HEK293 (cell line): ENCODE results near the gene UBE2G1.
"Not testable (repeated sequence)": the region's sequence is repeated elsewhere in the genome, so short reads cannot be mapped to it uniquely, and the experiment has no call there.

Source experiments
- CTCF ChIA-PET: fragments of 350-600 bp; formaldehyde crosslinking; extraction: SDS; loops from one replicate; lab custom pipeline; 2021; ENCODE audit warnings: antibody characterized with exemption; lab: Yijun Ruan, JAX
- POLR2A ChIA-PET: fragments of 300-600 bp; formaldehyde crosslinking; extraction: SDS; loops from one replicate; lab custom pipeline; 2020; ENCODE audit warnings: antibody characterized with exemption, inconsistent platforms; lab: Yijun Ruan, JAX
- H3K27ac ChIP-seq: fragments of 200-500 bp; sonication (Bioruptor generic); 2 replicates; pipeline ENCODE4 v1.5.1; 2014; ENCODE audit warnings: low read depth, low read length, control low read depth, inconsistent platforms; ENCODE audit errors: extremely low read depth
- H3K36me3 ChIP-seq, 2 experiments: fragments of 200-500 bp in 1 of 2; sonication (Bioruptor generic) in 1 of 2; 1 replicate in 1 of 2; 2 replicates in 1 of 2; pipeline ENCODE4 v1.5.1; 2014 to 2017; ENCODE audit warnings: inconsistent platforms in 2 of 2, low read length in 2 of 2; ENCODE audit not compliant: control insufficient read depth in 2 of 2, insufficient read depth in 1 of 2
- H3K4me1 ChIP-seq: fragments of 200-500 bp; sonication (Bioruptor generic); 2 replicates; pipeline ENCODE4 v1.5.1; 2014; ENCODE audit warnings: mild to moderate bottlenecking, low read length, inconsistent platforms; ENCODE audit not compliant: control insufficient read depth, insufficient read depth
- H3K4me3 ChIP-seq: 2 replicates; pipeline ENCODE4 v1.5.1; 2011; ENCODE audit warnings: low read depth, mild to moderate bottlenecking, control low read depth, low read length, moderate library complexity
- H3K9me3 ChIP-seq: fragments of 200-500 bp; sonication (Bioruptor generic); 2 replicates; pipeline ENCODE4 v1.5.1; 2014; ENCODE audit warnings: low read depth, low read length, inconsistent platforms; ENCODE audit not compliant: control insufficient read depth, insufficient read depth
- ATF2 ChIP-seq: fragments of 450-650 bp; formaldehyde crosslinking; IDR thresholded peaks from 2 replicates; pipeline ENCODE4 v1.5.1; 2016; ENCODE audit warnings: missing biosample characterization, missing genetic modification characterization, low read depth
- EGR2 ChIP-seq: fragments of 450-650 bp; formaldehyde crosslinking; IDR thresholded peaks from 2 replicates; pipeline ENCODE4 v1.5.1; 2016; ENCODE audit warnings: low read depth, missing biosample characterization, missing genetic modification characterization
- MEIS1 ChIP-seq: sonication (generic); formaldehyde crosslinking; IDR thresholded peaks from 2 replicates; pipeline ENCODE4 v1.8.1; 2022; ENCODE audit warnings: missing genetic modification reagents, mild to moderate bottlenecking, borderline replicate concordance
- OSR2 ChIP-seq: fragments of 450-650 bp; formaldehyde crosslinking; IDR thresholded peaks from 2 replicates; pipeline ENCODE4 v1.5.1; 2016; ENCODE audit warnings: missing biosample characterization, missing genetic modification characterization
- TCF7L2 ChIP-seq: IDR thresholded peaks from 2 replicates; pipeline ENCODE4 v1.6.1; 2011; ENCODE audit warnings: low read depth, mild to moderate bottlenecking, inconsistent platforms, low read length, moderate library complexity, borderline replicate concordance
- TRIM28 ChIP-seq: IDR thresholded peaks from 2 replicates; pipeline ENCODE4 v1.6.1; 2011; ENCODE audit warnings: low read length, control low read depth, borderline replicate concordance
- ZFHX2 ChIP-seq: fragments of 450-650 bp; formaldehyde crosslinking; conservative IDR thresholded peaks from 2 replicates; pipeline ENCODE4 v1.5.1; 2016; ENCODE audit warnings: missing biosample characterization, missing genetic modification characterization
- ZNF37A ChIP-seq: fragments of 450-650 bp; IDR thresholded peaks from 2 replicates; pipeline ENCODE4 v1.5.1; 2018; ENCODE audit warnings: missing biosample characterization, missing genetic modification characterization
- ZNF423 ChIP-seq: fragments of 450-650 bp; formaldehyde crosslinking; IDR thresholded peaks from 2 replicates; pipeline ENCODE4 v1.5.1; 2016; ENCODE audit warnings: missing biosample characterization, missing genetic modification characterization
- ZNF426 ChIP-seq: fragments of 450-650 bp; formaldehyde crosslinking; IDR thresholded peaks from 2 replicates; pipeline ENCODE4 v1.5.1; 2017; ENCODE audit warnings: missing biosample characterization, missing genetic modification characterization, mild to moderate bottlenecking, inconsistent platforms, moderate library complexity
- ZNF514 ChIP-seq: fragments of 450-650 bp; formaldehyde crosslinking; IDR thresholded peaks from 2 replicates; pipeline ENCODE4 v1.5.1; 2016; ENCODE audit warnings: missing biosample characterization, missing genetic modification characterization
- ZNF600 ChIP-seq: fragments of 450-650 bp; formaldehyde crosslinking; IDR thresholded peaks from 2 replicates; pipeline ENCODE4 v1.5.1; 2016; ENCODE audit warnings: missing biosample characterization, missing genetic modification characterization
- ZNF670 ChIP-seq: fragments of 450-650 bp; formaldehyde crosslinking; IDR thresholded peaks from 2 replicates; pipeline ENCODE4 v1.5.1; 2016; ENCODE audit warnings: missing biosample characterization, missing genetic modification characterization, low read depth
- ZNF837 ChIP-seq: fragments of 450-650 bp; formaldehyde crosslinking; IDR thresholded peaks from 2 replicates; pipeline ENCODE4 v1.5.1; 2016; ENCODE audit warnings: missing biosample characterization, missing genetic modification characterization
- TF ChIP-seq, protein P1 (sequence below): fragments of 450-650 bp; formaldehyde crosslinking; IDR thresholded peaks from 2 replicates; pipeline ENCODE4 v1.5.1; 2016; ENCODE audit warnings: missing biosample characterization, missing genetic modification characterization

The UBE2G1 gene

GRCh38 chr17:4378626-4379025, 12.2 kb upstream of the UBE2G1 start:
- Histone ChIP-seq H3K4me1 (no peaks in the 10 kb centered on the region), H3K36me3 (no peaks in the 10 kb centered on the region), H3K9me3 (no peaks in the 10 kb centered on the region), H3K4me3 (no peak overlapping the region), H3K27ac (no peak overlapping the region)
- no peak for TF ChIP-seq ZNF426 (tag by site-specific recombination)
- no peak; the same call in 1 of the 2 replicates for TF ChIP-seq TRIM28
- peak; percentile 67; the same call in 1 of the 2 replicates for TF ChIP-seq TCF7L2
- TF ChIP-seq, protein P1, sequence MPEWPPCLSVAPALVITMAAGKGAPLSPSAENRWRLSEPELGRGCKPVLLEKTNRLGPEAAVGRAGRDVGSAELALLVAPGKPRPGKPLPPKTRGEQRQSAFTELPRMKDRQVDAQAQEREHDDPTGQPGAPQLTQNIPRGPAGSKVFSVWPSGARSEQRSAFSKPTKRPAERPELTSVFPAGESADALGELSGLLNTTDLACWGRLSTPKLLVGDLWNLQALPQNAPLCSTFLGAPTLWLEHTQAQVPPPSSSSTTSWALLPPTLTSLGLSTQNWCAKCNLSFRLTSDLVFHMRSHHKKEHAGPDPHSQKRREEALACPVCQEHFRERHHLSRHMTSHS: no peak
- peak; percentile 54; the same call in 1 of the 2 replicates for TF ChIP-seq OSR2 (tag by site-specific recombination)
- TF ChIP-seq ZNF514 (tag by site-specific recombination): no peak
- TF ChIP-seq ZNF423 (tag by site-specific recombination): no peak
- TF ChIP-seq ZNF670 (tag by site-specific recombination): no peak
- ChIA-PET CTCF (interaction anchor here (0.6 to 2.3 kb wide), 4 partner anchors 10 to 444 kb away, joined by 3 to 8 read pairs (median 4); no protein-coding TSS in a partner anchor), POLR2A (interaction anchor here (0.9 kb wide), 1 partner anchor 13 kb away, joined by 3 read pairs; the partner anchor contains the start of gene UBE2G1)

DNA sequence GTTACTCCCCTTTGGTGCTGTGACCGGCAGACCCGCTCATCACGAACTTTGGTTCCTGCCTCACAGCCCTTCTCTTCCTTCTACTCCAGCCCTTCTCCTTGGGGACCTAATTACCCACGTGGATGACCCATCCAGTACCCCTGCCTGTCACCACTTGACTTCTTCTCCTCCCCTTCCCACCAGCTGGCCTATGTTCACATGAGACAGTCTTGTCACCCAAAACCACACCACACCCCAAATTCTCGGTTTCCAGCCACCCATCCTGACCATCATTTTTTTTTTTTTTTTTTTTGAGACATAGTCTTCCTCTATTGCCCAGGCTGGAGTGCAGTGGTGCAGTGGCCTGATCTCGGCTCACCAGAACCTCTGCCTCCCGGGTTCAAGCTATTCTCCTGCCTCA, 10.8 kb upstream of the UBE2G1 start:
- not testable (repeated sequence) for H3K9me3 ChIP-seq, H3K36me3 ChIP-seq, H3K27ac ChIP-seq, H3K4me1 ChIP-seq, H3K4me3 ChIP-seq
- ChIA-PET CTCF (interaction anchor here (0.7 kb wide), 1 partner anchor 501 kb away, joined by 6 read pairs; no protein-coding TSS in a partner anchor), POLR2A (interaction anchor here (0.7 kb wide), 1 partner anchor 19 kb away, joined by 12 read pairs; no protein-coding TSS in a partner anchor)

GRCh38 chr17:4375796-4376440, 9.4 kb upstream of the UBE2G1 start:
- H3K27ac ChIP-seq, H3K9me3 ChIP-seq, H3K36me3 ChIP-seq, POLR2A ChIA-PET, H3K4me1 ChIP-seq, CTCF ChIA-PET, H3K4me3 ChIP-seq: not testable (repeated sequence)

- ChIA-PET CTCF (no interaction called here), POLR2A (no interaction called here)
- H3K27ac ChIP-seq: no peak overlapping the region
- H3K4me3 ChIP-seq: no peak overlapping the region
- H3K4me1 ChIP-seq: no peaks in the 10 kb centered on the region
- TF ChIP-seq ZFHX2 (0 out of 2 replicates have a peak, but pooled peaks have one; percentile 16), ZNF37A (tag by site-specific recombination) (no peak)
- no peaks in the 10 kb centered on the region for H3K9me3 ChIP-seq
- no peaks in the 10 kb centered on the region for H3K36me3 ChIP-seq
Measured at GRCh38 chr17:4375039-4375748, 8.7 kb upstream of the UBE2G1 start.

DNA sequence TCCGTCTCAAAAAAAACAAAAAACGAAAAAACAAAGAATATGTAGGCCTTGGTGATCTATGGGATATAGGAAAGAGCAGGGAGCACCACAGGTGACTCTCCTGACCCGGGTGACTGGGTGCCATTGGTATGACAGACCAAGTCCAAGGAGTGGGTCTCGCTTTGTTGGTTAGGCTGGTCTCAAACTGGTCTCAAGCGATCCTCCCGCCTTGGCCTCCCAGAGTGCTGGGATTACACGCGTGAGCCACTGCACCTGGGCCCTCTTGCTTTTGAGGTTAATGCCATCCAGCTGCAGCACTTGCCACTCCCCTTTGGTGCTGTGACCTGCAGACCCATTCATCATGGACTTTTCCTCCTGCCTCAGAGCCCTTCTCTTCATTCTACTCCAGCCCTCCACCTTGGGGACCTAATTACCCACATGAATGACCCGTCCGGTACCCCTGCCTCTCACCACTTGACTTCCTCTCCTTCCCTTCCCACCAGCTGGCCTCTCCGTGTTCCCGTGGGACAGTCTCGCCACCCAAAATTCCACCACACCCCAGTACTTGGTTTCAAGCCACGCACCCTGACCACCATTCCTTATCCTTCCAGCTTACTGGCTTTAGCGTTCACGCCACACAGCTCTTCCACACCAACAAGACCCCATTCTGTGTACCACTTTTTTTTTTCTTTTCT, 3.2 kb upstream of the UBE2G1 start:
- CTCF ChIA-PET: interaction anchor here (0.6 to 1.1 kb wide), 5 partner anchors 16 to 199 kb away, joined by 3 to 6 read pairs (median 4); no protein-coding TSS in a partner anchor
- no peaks in the 10 kb centered on the region; the same call in 1 of the 2 replicates for H3K4me1 ChIP-seq
- no peak overlapping the region for H3K4me3 ChIP-seq
- TF ChIP-seq EGR2 (tag by site-specific recombination) (no peak), ZNF600 (tag by site-specific recombination) (peak; percentile 41; the same call in 1 of the 2 replicates), ZNF837 (tag by site-specific recombination) (no peak), MEIS1 (no peak), ATF2 (tag by site-specific recombination) (no peak)
- POLR2A ChIA-PET: no interaction called here
- no peaks in the 10 kb centered on the region for H3K9me3 ChIP-seq
- H3K27ac ChIP-seq: no peak overlapping the region
- no peaks in the 10 kb centered on the region for H3K36me3 ChIP-seq
